ENCODE data around the gene C2CD2L.
"Not testable (repeated sequence)": the region's sequence is repeated elsewhere in the genome, so short reads cannot be mapped to it uniquely, and the experiment has no call there.

C2CD2L gene

GRCh38 chr11:119157063-119157462, 49.9 kb downstream of the C2CD2L start:
- TF ChIP-seq CTCF (IDR thresholded peaks at IDR 0.05; ENCODE audit: borderline replicate concordance, control extremely low read depth, extremely low read depth, insufficient read depth, missing control alignments) = no peak
- in situ Hi-C loops (cut with MboI; ENCODE audit: low sequenced_read_pairs, unreplicated experiment) = no loop called here
- no peak for DNase-seq (ENCODE audit: low spot score)

- in situ Hi-C loops (cut with MboI; ENCODE audit: low sequenced_read_pairs, unreplicated experiment) = no loop called here
- no peak for TF ChIP-seq CTCF (IDR thresholded peaks at IDR 0.05; ENCODE audit: borderline replicate concordance, control extremely low read depth, extremely low read depth, insufficient read depth, missing control alignments)
- no peak for DNase-seq (ENCODE audit: low spot score)
Measured at GRCh38 chr11:119158467-119158866, 51.3 kb downstream of the C2CD2L start.

DNA sequence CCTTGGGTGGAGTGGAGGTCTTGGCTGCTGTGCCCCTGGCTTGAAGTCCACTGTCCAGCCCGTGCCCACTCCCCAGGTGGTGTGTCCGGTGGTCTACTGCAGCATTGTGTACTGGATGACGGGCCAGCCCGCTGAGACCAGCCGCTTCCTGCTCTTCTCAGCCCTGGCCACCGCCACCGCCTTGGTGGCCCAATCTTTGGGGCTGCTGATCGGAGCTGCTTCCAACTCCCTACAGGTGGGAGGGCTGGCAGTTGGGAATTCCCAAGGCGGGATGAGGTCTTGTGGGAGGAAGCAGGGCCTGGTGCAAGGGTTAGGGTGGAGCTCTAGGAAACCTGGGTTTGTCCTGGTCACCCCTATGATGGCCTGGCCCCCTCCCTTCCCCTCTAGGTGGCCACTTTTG, 53.0 kb downstream of the C2CD2L start:
- in situ Hi-C loops (cut with MboI; ENCODE audit: low sequenced_read_pairs, unreplicated experiment) = no loop called here
- no peak for TF ChIP-seq CTCF (IDR thresholded peaks at IDR 0.05; ENCODE audit: borderline replicate concordance, control extremely low read depth, extremely low read depth, insufficient read depth, missing control alignments)
- no peak for DNase-seq (ENCODE audit: low spot score)

DNA sequence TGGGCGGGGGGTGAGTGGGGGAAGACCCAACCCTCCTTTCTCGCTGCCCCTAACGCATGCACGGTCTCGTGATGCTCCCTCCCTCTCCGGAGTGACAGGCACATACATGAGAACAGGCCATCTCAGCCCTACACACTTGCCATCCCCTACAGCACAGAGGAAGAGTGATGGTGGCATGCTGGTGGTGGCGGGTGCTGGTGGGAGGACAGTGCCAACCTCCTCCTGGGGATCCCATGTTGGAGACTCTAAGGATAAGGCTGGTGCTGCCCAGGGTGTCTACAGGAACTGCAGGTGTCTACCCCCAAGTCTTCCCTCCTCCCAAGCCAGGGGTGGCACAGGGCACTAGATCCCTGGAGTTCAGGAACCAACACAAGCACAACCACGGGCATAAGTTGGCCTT, 54.7 kb downstream of the C2CD2L start:
- DNase-seq (ENCODE audit: low spot score) = no peak
- no peak for TF ChIP-seq CTCF (IDR thresholded peaks at IDR 0.05; ENCODE audit: borderline replicate concordance, control extremely low read depth, extremely low read depth, insufficient read depth, missing control alignments)
- in situ Hi-C loops (cut with MboI; ENCODE audit: low sequenced_read_pairs, unreplicated experiment) = no loop called here

DNA sequence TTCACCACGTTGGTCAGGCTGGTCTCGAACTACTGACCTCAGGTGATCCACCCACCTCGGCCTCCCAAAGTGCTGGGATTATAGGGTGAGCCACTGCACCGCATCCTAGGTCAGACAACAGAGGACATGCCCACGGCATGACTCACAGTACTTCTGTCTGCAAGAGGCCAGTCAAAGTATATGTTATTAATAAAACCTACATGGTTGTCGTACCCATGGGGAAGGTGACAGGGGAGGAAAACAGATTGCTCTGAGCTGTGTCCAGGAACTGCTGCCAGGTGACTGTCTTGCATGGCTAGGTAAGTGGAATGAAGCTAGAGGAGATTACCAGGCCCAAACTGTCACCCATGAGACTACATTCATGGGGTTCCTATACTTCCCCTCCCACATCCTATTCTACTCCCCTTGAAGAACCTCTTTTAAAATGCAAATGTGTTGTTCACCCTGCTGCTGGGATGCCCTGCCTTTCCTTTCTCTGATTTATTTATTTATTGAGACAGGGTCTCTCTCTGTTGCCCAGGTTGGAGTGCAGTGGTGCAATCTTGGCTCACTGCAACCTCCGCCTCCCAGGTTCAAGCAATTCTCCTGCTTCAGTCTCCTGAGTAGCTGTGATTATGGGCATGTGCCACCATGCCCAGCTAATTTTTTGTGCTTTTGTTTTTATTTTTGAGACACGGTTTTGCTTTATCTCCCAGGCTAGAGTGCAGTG, 59.4 kb downstream of the C2CD2L start:
- DNase-seq (ENCODE audit: low spot score) = no peak
- in situ Hi-C loops (cut with MboI; ENCODE audit: low sequenced_read_pairs, unreplicated experiment) = no loop called here
- no peak for TF ChIP-seq CTCF (IDR thresholded peaks at IDR 0.05; ENCODE audit: borderline replicate concordance, control extremely low read depth, extremely low read depth, insufficient read depth, missing control alignments)

- DNase-seq (ENCODE audit: low spot score); in situ Hi-C loops (cut with MboI; ENCODE audit: low sequenced_read_pairs, unreplicated experiment): not testable (repeated sequence)
Measured at GRCh38 chr11:119167077-119167458, 59.9 kb downstream of the C2CD2L start.

GRCh38 chr11:119167933-119168332, 60.8 kb downstream of the C2CD2L start:
- in situ Hi-C loops (cut with MboI; ENCODE audit: low sequenced_read_pairs, unreplicated experiment) = no loop called here
- TF ChIP-seq CTCF (IDR thresholded peaks at IDR 0.05; ENCODE audit: borderline replicate concordance, control extremely low read depth, extremely low read depth, insufficient read depth, missing control alignments) = no peak
- no peak for DNase-seq (ENCODE audit: low spot score)
